Gastrocnemius medialis (tissue), 4 donors: Measurements from ENCODE around the gene KIAA0408.

Experiments used
- POLR2A ChIP-seq, 2 donors: fragments of 450-650 bp; IDR thresholded peaks; one replicate each; pipeline ENCODE4 v1.6.1; 2017; ENCODE audit warnings: antibody characterized with exemption in 2 of 2, mild to moderate bottlenecking in 2 of 2, moderate library complexity in 2 of 2
- TF ChIP-seq, protein P1 (sequence below), 5 experiments: fragments of 450-650 bp in 3 of 5; fragments of 200-600 bp in 2 of 5; sonication (generic) in 2 of 5; IDR thresholded peaks in 4 of 5; conservative IDR thresholded peaks in 1 of 5; 1 replicate in 4 of 5; 2 replicates in 1 of 5; pipeline ENCODE4 v1.5.1; 2016 to 2019; ENCODE audit warnings: antibody characterized with exemption in 5 of 5, mild to moderate bottlenecking in 3 of 5, moderate library complexity in 3 of 5

DNA sequence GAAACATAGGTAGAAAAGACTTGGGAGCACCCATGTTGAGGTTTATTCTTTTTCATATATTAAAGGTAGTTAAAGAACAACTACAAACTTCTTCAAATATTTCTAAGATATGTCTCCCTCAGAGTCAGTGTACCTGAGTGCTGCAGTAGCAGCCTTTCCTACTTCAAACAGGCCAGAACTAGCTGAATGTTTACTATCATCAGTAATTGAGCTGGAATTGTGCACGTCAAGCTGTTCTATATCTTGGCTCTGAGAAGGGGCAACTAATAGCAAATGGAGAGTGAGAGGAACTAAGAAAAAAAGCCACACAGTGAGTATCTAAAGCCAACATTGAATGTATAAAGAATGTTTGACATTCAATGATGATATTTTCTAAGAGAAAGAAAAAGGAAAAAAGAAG lies 38.2 kb upstream of the KIAA0408 start:
- TF ChIP-seq, protein P1, sequence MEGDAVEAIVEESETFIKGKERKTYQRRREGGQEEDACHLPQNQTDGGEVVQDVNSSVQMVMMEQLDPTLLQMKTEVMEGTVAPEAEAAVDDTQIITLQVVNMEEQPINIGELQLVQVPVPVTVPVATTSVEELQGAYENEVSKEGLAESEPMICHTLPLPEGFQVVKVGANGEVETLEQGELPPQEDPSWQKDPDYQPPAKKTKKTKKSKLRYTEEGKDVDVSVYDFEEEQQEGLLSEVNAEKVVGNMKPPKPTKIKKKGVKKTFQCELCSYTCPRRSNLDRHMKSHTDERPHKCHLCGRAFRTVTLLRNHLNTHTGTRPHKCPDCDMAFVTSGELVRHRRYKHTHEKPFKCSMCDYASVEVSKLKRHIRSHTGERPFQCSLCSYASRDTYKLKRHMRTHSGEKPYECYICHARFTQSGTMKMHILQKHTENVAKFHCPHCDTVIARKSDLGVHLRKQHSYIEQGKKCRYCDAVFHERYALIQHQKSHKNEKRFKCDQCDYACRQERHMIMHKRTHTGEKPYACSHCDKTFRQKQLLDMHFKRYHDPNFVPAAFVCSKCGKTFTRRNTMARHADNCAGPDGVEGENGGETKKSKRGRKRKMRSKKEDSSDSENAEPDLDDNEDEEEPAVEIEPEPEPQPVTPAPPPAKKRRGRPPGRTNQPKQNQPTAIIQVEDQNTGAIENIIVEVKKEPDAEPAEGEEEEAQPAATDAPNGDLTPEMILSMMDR (IDR thresholded peaks at IDR 0.05 in 4 of 5, conservative IDR thresholded peaks at IDR 0.05 in 1 of 5), result no peak
- TF ChIP-seq POLR2A (IDR thresholded peaks at IDR 0.05), result no peak
